GM19438 (cell line): ENCODE data around the gene JAK3.
"Not testable (repeated sequence)": the region's sequence is repeated elsewhere in the genome, so short reads cannot be mapped to it uniquely, and the experiment has no call there.

ENCODE experiments used
- ATAC-seq: cut with Tn5 transposase; IDR thresholded peaks from one replicate; pipeline ENCODE4 v1.9.1; 2021; ENCODE audit warnings: low read depth; ENCODE audit not compliant: unreplicated experiment

Gene JAK3

DNA sequence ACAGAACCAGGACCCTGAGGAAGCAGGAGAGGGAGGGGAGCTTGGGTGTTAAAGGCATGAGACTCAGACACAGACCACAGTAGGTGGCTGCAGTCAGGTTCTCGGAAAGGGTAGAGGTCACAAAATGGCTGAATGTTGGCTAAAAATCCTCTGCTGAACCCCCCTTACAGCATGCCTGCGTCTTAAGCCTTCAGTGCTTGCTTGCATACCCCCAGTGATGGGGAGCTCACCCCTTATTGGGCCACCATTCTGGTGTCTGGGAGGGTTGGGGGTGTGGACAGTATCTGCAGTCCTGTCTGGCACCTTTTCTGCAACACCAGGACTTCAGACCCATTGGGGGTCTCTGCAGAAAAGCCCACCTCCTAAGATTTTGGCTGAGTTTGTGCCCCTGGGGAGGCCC, 67.0 kb downstream of the JAK3 start:
- no peak for ATAC-seq

DNA sequence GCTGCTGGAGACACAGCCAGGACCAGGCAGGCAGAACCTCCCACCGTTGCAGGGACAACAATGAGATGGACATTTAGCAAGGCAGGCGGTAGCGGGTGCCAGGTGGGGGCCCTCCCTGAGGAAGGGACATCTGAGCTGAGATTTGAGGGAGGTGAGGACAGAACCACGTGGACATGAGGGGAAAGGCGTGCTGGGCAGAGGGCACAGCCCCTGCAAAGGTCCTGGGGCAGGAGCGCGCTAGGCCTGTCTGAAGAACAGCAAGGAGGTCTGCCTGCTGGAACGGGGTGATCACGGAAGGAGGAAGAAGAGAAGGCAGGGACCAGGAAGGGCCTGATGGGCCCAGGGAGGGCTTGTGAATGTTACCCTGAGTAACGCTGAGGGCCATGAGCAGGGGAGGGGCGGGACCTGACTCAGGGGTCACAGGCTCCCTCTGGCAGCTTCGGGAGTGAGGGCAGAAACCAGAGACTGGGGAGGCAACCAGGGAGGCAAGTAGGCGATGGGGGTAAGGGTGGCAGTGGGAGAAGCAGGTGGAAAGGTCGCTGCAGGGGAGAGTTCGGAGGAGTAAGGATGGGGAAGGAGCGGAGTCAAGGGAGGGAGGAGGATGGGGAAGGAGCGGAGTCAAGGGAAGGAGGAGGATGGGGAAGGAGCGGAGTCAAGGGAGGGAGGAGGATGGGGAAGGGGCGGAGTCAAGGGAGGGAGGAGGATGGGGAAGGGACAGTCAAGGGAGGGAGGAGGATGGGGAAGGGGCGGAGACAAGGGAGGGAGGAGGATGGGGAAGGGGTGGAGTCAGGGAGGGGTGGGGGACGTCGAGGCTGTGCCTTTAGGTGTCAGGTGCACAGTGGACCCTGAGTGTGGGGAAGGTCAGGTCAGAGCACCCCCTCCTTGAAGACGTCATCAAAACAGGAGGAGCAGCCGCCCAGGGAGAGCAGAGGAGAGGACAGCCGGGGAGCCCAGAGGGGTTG, 68.5 kb downstream of the JAK3 start:
- ATAC-seq = no peak

DNA sequence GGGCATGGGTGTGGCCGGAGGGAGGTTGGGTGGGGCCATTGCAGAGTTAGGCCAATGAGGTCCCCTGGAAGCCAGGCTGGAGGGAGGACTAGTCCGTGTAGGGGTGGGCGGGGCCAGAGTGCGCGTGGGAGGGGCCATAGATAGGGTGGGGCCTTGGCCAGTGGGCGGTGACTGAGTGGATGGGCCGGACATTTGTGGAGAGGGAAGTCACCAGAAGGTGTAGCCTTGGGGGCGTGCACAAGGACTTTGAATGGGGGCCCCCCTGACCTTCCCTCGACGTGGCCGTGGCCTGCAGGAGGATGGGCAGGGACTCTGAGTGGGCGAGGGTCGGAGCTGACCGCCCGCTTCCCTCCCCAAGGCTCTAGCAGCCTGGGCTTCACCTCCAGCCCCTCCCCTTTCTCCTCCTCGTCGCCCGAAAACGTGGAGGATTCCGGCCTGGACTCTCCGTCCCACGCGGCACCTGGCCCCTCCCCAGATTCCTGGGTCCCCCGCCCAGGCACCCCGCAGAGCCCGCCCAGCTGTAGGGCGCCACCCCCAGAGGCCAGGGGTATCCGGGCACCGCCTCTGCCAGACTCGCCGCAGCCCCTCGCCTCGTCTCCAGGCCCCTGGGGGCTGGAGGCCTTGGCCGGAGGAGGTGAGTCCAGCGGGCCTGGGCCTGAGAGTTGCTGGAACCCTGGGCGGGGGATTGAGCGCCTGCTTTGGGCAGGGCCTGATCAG, 69.4 kb downstream of the JAK3 start:
- no peak for ATAC-seq

DNA sequence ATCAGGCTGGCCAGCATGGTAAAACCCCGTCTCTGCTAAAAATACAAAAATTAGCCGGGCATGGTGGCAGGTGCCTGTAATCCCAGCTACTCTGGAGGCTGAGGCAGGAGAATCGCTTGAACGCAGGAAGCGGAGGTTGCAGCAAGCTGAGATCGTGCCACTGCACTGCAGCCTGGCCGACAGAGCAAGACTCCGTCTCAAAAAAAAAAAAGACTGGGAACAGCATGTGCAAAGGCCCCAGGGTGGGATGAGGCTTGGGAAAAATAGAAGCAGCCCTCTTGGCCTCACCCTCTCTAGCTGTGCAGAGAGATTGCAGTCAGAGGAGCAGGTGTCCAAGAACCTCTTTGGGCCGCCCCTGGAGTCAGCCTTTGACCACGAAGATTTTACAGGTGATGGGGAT, 69.9 kb downstream of the JAK3 start:
- ATAC-seq = not testable (repeated sequence)

DNA sequence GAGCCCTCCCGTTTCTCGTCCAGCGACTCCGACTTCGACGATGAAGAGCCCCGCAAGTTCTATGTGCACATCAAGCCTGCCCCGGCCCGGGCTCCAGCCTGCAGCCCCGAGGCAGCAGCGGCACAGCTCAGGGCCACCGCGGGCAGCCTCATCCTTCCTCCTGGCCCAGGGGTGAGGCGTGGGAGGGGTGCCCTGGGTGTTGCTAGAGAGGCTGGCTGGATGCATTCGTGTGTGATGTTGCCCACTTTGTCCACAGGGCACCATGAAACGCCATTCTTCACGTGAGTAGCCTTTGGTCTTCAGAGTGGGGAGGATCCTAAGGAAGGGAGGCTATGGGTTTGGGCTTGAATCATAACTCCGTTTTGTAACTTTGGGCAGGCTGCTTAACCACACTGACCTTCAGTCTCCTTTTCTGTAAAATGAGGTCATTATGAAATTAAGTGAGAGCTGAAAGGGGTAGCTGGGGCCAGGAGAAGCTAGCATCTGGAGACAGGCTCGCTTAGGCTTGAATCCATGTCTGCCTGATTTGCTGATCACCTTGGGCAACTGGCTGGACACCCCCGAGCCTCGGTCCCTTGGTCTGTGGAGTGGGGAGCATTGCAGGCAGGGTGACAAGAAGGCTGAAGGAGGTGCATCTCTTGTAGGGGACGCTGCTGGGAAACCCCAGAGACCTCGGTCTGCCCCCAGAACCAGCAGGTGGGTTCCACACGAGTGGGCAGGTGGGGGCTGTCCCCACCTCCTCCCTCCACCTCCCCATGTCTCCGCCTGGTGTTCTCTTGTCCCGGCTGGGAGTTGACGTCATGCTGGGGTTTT, 71.6 kb downstream of the JAK3 start:
- ATAC-seq = no peak

DNA sequence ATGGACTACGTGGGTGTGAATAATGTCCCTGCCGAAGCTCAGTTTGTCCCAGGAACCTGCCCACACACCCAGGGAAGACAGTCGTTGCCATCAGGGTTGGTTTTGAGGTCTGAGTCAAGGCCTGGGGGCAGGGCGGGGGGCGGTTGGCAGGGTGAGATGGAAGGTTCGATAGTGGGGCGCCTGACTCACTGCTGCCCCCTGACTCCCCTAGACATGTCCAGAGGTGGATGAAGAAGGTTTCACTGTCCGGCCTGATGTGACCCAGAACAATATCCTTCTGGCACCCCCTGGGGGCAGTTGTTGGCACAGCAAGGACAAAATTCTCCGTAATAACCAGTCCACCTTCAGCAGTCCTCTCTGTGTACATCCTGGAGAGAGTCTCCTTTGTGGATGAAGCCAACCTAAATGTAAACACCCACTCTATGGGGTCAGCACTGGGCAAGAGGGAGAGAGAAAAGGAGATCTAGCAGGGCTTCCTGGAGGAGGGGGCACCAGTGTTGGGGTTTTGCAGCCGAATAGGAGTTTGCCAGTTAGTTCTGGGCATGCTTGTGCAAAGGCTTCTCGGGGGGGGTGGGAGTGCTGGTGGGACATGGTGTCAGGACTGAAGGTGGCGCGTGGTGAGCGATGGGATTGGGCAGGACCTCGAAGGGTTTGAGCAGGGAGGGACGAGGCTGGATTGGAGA, 72.4 kb downstream of the JAK3 start:
- ATAC-seq = no peak
